HG03139 (cell line): Measurements from ENCODE around the gene SLC1A7.

ENCODE experiments used
- ATAC-seq: cut with Tn5 transposase; IDR thresholded peaks from one replicate; pipeline ENCODE4 v1.9.1; 2021; ENCODE audit not compliant: unreplicated experiment

SLC1A7 gene

DNA sequence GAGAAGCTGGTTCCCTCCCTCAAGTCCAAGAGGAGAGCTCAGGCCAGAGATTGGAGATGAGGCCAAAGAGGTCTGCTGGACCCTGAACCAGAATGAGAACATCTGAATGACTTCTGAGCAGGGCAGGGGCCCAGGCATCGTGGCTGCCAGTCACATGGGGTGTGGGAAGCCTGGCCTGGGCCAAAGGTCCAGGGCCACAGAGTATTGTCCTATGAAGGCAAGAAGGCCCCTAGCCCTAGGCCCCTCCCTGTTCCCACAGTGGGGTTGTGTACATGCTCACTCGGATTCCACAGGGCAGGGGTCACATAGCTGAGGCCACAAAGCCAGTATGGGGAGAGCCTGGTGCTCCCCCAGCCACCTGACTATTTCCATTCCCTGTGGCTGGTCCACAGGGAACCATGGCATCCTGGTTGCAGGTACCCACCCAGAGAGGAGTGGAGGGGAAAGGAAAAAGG lies 18.5 kb upstream of the SLC1A7 start:
- ATAC-seq: no peak

DNA sequence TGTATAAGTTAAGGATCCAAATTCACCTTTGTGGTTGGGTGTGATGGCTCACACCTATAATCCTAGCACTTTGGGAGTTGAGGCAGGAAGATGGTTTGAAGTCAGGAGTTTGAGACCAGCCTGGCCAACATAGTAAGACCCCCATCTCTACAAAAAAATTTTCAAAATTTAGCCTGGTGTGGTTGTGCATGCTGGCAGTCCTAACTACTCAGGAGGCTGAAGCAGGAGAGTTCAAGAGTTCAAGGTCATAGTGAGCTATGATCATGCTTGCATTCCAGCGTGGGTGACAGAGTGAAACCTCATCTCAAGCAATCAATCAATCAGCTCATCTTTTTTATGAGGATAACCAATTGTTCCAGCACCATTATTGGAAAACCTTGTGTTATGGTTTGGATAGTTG lies 16.5 kb upstream of the SLC1A7 start:
- ATAC-seq: no peak

DNA sequence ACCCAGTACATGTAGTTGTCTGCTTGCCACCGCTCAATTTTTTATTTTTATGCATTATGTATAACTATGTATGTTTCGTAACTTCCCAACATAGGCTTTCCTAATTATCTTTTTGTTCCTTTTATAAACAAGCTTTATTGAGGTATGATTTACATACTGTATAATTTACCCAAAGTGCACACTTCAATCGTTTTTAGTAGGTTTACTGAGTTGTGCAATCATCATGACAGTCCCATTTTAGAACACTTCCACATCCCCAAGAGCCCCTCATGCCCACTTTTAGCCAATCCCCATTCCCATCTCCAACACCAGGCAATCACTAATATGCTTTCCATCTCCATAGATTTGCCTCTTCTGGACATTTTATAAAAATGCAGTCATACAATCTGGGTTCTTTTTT lies 14.3 kb upstream of the SLC1A7 start:
- ATAC-seq: no peak

DNA sequence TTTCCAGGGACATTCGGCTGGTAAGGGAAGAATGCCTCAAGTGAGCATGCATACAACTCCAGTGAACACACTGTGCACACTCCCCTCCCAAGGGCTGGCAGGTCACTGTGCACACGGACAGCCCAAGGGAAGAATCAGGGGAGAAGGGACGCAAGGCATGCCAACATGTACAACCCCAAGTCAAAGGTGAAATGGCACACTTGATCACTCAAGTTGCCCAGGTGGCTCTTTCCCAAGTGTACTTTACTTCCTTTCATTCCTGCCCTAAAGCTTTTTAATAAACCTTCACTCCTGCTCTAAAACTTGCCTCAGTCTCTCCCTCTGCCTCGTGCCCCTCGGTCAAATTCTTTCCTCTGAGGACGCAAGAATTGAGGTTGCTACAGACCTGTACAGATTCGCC lies 13.5 kb upstream of the SLC1A7 start:
- ATAC-seq: no peak

DNA sequence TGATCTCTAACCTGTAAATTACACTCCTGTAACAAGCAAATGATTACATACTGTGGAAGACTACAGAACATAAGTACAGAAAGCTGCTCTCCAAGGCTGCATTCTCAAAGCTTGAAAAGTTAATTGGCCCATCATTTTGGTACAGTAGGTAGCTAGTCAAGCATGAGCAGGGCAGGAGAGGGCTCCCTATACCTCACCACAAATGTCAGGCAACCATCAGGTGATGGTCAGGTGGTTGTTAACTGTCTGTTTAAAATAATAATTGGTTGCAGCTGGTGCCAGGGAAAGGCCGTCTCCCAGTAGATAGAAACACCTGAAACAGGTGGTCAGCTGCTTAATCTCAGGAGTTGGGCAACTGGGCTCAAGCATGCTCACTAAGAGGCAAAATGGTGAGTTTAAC lies 13.1 kb upstream of the SLC1A7 start:
- no peak for ATAC-seq

DNA sequence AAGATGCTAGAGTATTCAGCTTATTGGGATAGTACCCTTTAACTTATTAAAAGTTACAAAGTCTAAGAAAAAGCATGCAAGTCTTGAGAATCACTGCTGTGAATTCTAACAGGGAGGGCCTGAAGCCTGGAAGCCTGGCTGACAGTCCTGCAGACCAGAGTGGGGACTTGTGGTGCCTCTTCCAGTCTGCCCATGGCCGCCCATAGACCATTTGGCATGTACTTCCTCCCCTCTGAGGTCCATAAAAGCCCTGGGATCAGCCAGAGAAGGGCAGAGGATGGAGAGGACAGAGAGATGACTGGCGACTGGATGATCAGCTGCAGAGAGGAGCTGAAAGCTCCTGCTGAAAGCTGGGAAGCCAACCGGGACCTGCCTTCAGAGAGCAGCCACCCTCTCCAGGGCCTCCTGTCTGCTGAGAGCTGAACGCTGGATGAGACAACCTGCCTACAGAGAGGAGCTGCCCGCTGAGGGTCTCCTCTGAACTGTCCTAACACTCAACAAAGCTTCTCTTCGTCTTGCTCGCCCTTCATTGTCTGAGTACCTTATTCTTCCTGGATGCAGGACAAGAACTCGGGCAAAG lies 12.5 kb upstream of the SLC1A7 start:
- ATAC-seq: no peak

DNA sequence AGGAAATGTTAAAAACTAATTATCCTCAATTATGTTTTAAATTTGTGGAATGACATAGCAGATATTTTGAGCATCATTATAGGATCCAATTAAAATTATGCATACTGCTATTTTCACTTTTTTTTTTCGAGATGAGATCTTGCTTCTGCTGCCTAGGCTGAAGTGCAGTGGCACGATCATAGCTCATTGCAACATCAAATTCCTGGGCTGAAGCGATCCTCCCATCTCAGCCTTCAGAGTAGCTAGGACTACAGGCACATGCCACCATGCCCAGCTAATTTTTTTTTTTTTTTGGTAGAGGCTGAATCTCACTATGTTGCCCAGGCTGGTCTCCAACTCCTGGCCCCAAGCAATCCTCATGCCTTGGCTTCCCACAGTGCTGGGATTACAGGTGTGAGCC lies 11.3 kb upstream of the SLC1A7 start:
- ATAC-seq: no peak

DNA sequence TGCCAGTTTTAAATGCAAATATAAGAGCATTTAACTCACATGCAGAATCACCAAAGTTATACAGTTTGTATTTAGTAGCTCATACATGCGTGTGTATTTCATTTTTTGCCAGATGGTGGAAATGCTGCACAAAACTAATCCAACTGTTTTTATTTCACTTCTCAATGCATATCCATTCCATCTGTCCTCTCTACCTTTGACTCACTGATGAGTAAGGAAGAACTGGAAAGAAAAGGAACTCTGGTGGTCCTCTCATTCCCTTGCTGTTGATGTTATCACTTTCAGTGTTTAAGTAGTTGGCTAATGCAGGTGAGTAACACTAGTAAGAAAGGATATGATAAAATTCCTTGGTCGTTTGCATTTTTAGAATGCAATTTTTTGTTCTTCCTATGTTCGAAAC lies 5.7 kb upstream of the SLC1A7 start:
- no peak for ATAC-seq

DNA sequence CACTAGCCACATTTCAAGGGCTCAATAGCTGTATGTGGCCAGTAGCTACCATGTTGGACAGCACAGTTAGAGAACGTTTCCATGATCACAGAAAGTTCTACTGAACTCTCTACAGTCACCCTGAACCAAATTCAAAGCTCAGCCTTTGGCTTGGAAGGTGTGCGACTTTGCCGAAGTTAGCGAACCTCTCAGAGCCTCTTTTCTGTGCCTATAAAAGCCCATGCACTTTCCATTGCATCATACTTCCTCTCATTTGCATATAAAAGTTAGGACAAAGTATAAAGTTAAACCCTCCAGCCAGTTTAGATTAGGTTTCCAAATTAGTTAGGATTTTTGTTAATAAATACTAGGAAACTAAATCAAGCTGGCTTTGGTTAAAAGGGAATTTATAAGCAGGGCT lies 4.7 kb upstream of the SLC1A7 start:
- ATAC-seq: no peak

DNA sequence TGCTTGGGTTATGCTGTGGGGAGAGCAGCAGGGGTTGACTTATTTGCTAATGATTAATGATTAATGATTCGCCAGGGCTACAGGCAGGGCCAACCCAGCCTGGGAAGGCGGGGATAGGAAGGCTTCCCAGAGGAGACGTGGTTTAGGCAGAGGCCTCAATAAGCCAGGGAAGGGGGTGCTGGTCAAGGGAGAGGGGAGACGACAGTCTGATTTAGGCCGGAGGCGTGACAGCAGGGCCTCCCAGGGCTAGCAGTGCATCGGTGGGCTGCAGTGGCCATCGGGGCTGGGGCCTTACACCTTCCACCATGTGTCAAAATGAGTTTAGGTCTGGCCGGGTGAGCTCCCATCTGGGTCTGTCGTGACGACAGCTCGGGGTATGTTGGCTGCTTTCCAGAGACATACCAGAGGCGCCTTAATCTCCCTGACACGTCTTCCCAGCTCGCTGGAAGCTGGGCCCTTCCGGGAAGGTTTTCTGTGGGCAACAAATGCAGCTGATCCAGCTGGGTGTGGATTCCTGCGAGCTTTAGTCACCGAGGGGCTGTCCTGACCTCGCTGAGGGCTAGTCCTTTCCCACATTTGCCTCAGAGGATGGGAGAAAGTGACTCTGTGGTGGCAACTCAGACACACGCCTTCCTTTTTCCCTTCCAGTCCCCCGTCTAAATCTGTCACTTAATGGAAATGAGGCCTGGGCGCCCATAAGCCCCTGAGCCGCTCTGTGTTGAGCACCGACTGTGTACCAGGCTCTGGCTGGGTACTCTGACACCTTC lies 3.7 kb upstream of the SLC1A7 start:
- no peak for ATAC-seq

DNA sequence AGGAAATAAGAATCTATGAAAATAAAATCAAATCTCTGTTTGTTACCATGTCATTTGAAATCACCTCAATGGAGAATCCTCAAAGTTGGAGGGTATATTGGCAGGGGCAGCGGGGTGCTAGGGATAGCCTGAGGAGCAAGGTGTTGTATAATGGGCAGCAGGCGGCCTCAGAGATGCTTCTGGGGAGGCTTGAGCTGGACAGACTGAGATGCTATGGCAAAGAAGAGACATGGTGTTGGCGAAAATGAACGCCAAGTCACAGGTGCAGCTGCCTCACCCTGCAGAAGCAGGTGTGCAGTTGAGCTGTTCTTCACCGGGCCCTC lies 3.1 kb upstream of the SLC1A7 start:
- no peak for ATAC-seq

DNA sequence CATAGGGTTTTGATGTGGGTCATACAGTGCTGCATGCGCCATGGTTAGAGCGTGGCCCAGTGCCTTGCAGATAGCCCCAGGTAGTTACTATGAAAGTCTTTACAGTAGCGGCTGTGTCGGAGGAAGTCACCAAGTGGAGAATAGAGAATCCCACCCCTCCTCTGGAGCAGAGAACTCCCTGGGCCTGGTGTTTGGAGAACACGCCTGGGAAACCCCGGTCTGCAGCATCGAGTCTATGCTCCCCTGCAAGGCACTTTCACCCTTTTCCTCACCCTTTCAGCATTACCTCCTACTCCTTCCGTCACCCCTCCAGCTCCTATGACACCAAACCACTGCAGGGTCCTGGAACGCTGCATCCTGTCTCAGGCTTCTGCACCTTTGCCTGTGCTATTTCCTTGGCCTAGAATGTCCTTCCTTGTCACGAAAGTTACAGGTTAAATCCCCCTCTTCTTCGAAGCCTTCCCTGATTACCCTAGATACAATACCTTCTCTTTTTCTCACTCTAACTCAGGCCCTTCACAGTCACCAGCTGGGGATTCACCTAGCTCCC lies 2.7 kb upstream of the SLC1A7 start:
- no peak for ATAC-seq

DNA sequence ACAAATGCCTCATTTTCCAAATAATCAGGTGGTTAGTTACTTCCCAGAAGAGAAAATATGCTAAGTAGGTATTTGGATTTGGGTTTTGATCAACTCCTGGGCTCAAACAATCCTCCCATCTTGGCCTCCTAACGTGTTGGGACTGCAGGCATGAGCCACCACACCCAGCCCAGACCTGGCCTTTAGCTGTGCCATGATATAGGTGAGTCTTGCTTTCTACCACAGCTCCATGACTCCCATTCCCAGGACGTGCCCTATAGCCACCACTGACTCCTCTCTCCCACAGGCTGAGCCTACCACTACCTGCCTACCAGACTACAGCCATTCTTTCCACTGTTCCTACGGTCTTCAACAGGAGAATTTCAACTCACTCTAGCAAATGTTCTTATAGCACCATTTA lies 1.8 kb upstream of the SLC1A7 start:
- ATAC-seq: no peak

DNA sequence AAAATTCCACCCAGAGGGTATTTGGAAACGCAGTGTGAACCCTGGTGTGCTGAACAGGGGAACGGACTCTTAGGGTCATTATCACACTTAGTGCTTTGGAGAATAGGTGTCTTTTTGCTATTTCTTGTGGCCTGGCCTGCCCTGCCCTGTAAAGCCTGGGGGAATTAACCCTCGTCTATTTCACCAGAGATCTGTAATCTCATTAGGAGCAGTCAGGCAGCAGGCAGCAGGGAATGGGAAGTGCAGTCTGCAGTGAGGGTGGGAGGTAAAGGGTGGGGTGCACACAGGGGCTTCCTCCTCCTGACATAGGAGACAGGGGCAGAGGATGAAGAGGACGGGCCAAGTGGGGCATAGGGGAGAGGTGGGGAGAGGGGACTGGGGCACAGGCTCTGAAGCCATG lies 1.1 kb upstream of the SLC1A7 start:
- ATAC-seq: no peak

DNA sequence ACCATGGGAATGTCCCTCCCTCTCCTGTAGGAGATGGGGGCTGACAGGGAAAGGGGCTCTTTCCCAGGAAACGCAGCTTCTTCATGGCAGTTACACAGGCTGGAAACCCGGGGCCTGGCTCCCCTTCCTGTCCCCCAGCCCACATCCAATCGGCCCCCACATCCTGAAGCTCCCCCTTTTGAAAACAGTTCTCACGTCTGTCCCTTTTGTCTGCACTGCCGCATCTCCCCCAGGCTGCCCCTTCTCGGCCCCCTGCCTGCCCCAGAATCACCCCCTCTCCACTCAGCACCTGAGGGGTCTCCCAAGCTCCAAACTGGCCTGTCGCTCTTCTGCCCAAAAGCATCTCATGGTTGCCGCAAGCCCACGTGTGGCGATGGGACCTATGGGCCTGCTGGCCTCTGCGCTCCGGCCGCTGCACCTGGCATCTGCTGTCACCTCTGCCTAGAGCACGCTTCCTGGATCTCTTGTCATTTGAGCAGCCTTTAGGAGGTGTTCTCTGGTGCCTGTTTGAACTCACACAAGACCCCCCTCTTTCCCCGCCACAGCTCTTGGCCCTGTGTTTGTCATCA lies 867 bp downstream of the SLC1A7 start:
- no peak for ATAC-seq

DNA sequence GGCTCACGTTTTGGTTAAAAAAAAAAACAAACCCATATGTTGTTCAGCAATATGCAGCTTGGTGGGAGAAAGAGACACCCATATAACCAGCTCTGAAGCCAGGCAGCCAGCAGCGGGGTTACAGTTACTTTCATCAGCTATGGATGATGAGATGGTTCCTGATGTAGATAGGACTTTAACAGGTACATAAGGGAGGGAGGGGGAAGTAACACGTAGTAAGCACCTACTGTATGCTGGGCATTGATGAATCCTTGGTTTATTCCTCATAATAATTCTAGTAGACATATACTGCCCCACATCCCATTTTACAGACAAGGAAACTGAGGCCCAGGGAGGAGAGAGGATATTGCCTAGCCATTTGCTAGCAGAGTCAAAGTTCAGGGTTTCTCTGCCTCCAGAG lies 2.0 kb downstream of the SLC1A7 start:
- ATAC-seq: no peak

DNA sequence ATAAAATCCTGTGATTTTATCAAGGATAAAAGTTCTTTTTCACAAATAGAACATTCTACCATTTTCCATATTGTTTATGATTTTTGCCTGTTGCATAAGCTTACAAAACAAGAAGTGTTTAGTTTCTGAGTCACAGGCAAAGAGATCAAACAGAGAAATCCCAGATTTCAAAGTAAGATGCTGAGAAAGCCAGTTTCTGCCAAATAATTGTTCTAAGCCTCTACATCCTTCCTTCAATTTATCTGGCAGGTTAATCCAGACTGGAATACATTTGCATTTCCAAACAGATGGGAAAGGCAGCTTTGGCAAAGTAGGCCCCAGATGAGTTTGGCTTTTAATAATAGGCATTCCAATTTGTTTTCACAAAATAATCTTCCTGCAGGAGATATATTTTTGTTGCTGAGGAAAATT lies 2.5 kb downstream of the SLC1A7 start:
- no peak for ATAC-seq

DNA sequence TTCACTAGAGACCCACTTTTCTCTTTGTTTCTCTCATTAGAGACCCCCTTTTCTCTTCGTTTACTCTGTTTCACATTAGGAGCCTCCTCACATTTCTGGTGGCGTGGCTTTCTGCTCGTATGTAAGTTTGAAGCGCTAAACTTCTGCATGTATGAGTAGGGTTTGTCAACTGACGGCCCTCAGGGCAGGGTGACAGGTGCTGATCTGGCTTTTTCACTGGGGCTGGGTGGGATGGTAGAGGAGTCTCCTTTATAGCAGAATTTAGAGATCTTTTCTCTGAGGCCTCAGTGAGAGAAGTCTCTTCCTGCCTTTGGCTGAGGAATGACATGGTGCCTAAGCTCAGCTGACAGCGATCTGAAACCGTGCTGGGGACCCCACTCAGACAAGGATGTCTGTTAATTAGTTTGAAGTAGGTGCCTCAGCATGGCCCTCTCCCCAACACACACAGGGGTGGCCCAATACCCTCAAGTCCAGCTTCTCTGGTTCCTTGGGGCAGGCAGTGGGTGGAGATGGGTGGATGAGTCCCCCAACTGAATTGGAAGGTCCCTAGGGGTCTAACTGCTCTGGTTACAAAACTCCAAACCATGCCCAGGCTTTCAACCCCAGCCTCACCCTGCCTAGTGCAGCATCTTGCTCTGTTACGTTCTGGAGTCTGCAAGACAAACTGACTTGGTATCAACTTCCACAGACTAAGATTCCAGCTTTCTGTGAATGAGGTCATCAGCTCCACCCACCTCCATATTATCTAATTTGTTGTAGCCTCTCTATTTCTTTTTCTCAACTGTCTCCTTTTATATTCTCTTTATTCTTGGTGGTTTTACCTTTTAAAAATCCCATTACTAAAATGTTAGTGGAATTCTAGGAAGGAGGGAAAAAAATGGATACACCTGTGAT lies 3.2 kb downstream of the SLC1A7 start:
- no peak for ATAC-seq

DNA sequence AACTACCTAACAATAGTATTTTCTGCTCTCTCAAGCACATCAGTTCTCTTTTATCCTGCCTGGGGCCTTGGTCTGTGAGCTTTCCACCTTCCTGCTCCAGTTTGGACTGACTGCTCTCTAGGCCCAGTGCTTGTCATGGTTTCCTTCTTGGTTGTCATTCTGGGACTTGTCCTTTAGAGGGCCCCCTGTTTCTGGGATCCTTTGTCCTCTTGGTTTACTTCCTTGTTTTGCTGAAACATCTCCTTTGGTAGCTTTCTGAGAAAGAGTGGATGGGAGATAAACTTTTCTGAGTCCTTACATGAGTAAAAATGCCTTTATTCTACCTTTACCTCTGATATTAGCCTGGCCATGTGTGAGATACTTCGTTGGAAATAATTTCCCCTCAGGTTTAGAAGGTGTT lies 4.7 kb downstream of the SLC1A7 start:
- ATAC-seq: no peak

DNA sequence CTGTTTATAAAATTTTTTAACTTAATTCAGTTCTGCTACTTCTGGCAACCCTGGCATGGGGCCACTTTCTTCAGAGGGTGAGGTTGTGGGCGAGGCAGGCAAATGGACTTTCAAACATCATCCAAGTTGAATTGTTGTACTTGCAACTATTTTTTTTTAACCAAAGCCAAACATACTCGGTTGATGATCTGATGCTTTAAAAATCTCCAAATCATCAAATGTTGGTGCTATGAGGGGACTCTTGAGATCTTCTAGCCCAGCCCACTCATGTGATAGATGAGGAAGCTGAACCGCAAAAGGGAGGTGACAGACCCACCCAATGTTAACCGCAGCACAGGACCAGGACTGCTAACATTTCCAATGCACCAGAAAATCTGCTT lies 6.7 kb downstream of the SLC1A7 start:
- no peak for ATAC-seq

DNA sequence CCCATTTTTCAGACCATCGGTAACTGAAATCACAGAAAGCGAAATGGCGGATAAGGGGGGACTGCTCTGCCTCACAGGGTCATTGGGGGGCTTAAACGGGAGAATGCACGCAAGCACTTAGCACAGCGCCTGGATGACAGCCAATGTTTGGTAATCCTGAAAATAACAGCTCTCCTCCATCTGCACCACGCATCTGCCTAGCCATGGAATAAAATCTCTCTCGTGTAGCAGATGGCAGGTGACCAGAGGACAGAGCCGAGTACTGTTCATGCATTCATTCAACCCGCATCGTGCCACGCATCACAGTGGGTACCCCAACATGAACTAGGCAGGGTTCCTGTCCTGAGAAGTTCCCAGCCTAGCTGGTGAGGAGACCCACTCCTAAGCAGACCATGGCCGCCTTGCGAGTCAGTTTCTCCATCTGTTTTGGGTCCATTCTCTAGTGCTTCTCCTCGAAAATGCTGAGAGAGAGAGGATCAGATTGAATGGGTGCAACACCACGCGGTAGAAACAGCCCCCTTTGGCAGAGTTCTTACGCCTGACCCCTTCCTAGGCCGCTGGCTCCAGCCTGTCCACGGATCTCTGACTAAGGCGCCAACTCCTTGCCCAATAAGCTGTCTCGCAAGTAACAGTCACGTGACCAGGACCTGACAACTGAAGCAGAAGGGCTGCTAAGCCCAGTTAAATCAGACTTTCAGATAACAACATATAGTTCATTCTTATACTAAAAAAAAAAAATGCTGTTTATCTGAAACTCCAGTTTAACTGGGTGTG lies 7.3 kb downstream of the SLC1A7 start:
- no peak for ATAC-seq
